GM18951 (cell line): Measurements from ENCODE around the gene CLEC5A.

ENCODE experiments used
- POLR2A ChIP-seq: IDR thresholded peaks from 4 replicates; pipeline ENCODE4 v1.6.1; 2011; ENCODE audit warnings: mild to moderate bottlenecking; ENCODE audit not compliant: insufficient read length, insufficient read depth; ENCODE audit errors: extremely low read depth
- in situ Hi-C: fragments of 300-500 bp; cut with MboI; formaldehyde crosslinking; loops from one replicate; pipeline ENCODE4 v1.12.0; 2022; ENCODE audit warnings: low sequenced_read_pairs, mixed read lengths, inconsistent platforms; ENCODE audit not compliant: unreplicated experiment

CLEC5A gene

GRCh38 chr7:141973673-141974072 lies 26.9 kb upstream of the CLEC5A start, which contains the start of gene TAS2R38:
Gene TAS2R38 (minus strand): TSS chr7:141973773. CDS start chr7:141973689, 84 bp downstream.
- TF ChIP-seq POLR2A, result no peak
- in situ Hi-C loops, result no loop called here

DNA sequence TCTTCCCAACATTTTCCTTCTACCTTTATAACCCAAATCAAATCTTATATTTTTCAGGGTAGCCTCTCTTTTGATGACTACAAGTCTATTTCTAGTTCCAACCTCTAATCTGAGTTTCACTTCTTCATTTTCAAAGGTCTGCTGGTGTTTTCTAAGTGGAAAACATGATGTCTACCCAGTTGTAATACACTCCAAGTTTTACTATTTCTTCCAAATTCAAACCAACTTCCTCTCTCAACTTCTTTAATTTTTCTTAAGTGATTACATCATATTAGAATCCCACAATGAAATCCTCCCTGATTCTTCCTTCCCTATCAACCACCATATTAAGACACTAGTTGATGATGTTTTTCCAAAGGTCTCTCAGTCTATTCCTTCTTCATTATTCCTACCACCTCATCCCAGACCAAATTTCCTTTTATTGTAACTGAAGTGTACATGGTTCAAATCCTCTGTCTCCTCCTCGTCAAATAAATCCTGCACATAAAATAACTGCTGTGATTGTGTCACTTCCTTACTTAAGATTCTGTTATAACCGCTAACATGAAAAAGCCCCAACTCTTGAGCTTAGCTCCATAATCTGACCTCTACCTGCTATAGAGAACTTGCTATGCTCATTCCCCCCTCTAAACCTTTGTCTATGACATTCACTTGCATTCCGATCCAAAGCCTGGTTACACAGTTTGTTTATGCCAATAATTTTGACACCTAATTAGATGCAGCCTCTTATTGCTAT lies 14.1 kb upstream of the CLEC5A start:
- in situ Hi-C loops, result no loop called here
- TF ChIP-seq POLR2A, result no peak

DNA sequence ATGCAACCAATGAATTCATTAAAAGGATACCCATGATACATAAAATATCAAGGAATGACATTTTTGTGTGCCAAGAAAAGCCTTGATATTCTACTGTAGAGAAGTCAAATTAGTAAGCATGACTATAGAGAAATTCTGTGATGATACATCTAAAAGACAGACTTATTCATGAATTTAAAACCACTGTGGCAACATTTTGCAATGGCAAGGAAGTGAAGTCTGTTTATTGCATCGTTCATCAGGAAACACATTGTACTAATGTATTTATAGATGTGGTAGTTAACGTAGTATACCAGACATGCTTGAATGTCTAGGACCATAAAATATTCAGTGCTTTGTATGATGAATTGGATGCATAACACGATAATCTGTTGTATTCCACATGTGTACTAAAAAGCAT lies 9.3 kb upstream of the CLEC5A start:
- no peak for TF ChIP-seq POLR2A
- in situ Hi-C loops, result no loop called here

DNA sequence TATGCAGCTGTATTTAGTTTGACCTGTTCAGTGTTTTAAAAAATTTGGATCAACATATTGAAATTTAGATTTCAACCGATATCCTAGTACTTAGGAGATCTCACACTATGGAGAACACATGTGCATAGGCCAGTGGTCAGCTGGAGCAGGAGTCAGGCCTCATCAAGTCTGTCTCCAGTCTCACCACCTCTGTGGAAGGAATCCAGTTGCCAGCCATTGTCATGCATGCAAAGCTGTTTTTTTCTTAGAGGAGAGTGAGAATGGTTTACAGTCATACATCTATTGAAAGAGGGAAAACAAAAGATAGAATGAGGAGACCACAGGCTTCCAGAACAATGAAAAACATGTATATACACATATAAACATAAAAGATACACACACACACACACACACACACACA lies 7.6 kb upstream of the CLEC5A start:
- in situ Hi-C loops, result no loop called here
- TF ChIP-seq POLR2A, result no peak

DNA sequence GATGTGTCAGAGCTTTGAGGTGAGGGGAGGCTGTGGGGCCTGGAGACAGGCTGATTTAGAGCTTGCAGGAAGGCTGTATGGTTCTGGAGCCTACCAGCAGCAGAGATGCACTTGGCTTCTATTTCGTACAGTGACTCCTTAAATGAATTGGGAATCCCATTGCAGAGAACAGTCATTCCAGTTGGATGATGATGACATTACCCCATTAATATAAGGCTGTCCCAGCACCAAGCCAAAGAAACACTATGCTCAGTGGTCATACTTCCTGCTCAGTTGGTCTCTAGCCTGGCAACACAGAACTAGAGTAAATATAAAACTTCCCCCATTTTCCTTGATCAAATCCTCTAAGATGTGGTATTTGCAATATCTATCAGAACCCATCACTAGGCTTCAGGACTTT lies 5.7 kb upstream of the CLEC5A start:
- in situ Hi-C loops, result no loop called here
- TF ChIP-seq POLR2A, result no peak

- in situ Hi-C loops, result no loop called here
- TF ChIP-seq POLR2A, result no peak
Measured at GRCh38 chr7:141950806-141951205, 4.0 kb upstream of the CLEC5A start.

- TF ChIP-seq POLR2A, result no peak
- in situ Hi-C loops, result no loop called here
Measured at GRCh38 chr7:141949911-141950310, 3.1 kb upstream of the CLEC5A start.

GRCh38 chr7:141949451-141949850 lies 2.7 kb upstream of the CLEC5A start:
- in situ Hi-C loops, result no loop called here
- no peak for TF ChIP-seq POLR2A

DNA sequence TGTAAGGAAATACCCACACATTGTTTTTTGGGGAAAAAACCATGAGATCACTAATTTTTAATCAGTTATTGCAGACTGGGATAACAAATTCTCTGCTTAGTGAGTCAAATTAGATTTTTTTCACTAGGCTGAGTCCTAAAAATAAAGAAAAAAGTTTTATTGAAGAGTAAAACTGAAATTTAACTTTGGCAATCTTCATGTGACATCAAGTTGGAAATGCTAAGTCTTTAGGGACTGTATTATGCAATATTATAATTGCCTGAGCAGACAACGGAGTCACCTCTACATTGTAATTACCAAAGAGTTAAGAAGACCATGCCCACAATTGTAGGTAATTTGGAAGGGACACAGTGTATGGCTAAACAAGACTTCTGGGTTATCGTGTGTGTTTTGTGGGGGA lies 2.2 kb upstream of the CLEC5A start:
- in situ Hi-C loops, result no loop called here
- TF ChIP-seq POLR2A, result no peak

DNA sequence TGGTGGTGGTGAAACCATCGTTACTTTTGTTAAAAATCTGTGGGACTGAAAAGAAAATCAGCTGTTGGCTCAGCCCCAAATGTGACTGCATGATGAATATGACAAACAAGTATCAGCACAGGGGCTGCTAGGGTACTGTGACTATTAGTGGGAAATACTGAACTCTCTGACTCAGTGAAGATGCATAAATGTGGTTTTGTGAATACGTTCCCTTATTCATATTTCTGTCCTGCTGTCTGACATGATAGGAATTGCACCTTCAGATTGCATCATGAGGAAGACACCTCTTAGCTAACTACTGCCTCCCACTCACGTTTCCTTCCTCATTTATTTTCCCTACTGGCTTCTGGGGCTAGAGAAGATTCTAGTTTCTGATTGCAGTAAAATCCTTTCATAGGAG lies 1.4 kb downstream of the CLEC5A start:
- no peak for TF ChIP-seq POLR2A
- in situ Hi-C loops, result no loop called here

GRCh38 chr7:141944811-141945210 lies 2.0 kb downstream of the CLEC5A start:
- TF ChIP-seq POLR2A, result no peak
- in situ Hi-C loops, result no loop called here

- in situ Hi-C loops, result no loop called here
- no peak for TF ChIP-seq POLR2A
Measured at GRCh38 chr7:141943846-141944245, 2.9 kb downstream of the CLEC5A start.

DNA sequence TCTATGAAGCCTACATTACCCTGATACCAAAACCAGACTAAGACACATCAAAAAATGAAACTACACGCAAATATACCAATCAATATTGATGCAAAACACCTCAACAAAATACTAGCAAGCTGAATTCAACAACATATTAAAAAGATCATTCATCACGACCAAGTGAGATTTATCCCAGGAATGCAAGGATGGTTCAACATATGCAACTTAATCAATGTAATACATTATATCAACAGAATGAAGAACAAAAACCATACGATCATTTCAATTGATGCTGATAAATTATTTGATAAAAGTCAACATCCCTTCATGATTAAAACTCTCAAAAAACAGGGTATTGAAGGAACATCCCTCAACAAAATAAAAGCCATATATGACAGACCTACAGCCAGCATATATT lies 5.7 kb downstream of the CLEC5A start:
- TF ChIP-seq POLR2A, result no peak
- in situ Hi-C loops, result no loop called here

DNA sequence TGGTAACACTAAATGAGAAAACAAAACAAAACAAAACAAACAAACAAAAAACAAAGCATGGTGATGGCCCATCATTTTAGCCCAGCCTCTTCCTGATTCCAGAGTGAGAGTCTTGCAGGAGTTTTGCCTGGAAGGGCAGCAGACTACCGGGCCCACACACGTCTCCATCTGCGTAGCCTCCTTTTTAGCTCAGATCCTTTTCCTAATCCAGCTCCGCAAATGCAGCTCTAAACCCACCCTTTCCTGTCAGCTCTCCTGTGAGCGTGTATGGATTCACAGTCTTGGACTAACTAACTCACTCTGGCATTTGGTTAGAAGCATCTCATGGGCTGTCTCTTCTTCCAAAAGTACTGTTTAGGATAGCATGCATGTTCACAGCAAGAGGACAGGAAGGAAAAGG lies 16.6 kb downstream of the CLEC5A start:
- TF ChIP-seq POLR2A, result no peak
- in situ Hi-C loops, result no loop called here

DNA sequence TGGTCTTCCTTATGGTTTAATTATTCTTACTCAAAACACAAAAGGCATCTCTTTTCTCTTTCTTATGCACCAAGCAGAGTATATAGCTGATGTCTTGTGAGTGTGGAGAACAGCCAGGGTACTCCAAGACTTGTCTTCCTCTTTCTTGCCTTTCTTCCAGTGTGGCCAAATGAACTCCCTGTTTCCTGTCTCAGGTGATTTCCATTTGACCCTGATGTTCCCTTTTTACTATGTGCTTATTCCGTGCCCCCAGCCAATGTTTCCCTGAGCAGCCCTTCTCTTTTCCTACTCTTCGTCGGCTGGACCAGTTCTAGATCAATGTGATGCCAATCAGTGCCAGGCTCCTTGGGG lies 18.0 kb downstream of the CLEC5A start:
- in situ Hi-C loops, result no loop called here
- TF ChIP-seq POLR2A, result no peak
